NK-92 (cell line): ENCODE measurements around the gene MAP3K4.
"Not testable (repeated sequence)": the region's sequence is repeated elsewhere in the genome, so short reads cannot be mapped to it uniquely, and the experiment has no call there.

Experiments
- DNase-seq: peaks from one replicate; lab custom pipeline; 2025; ENCODE audit not compliant: unreplicated experiment; lab: John Stamatoyannopoulos, UW

The MAP3K4 gene

GRCh38 chr6:161115468-161115867 lies 123.9 kb downstream of the MAP3K4 start:
- no peak for DNase-seq

DNA sequence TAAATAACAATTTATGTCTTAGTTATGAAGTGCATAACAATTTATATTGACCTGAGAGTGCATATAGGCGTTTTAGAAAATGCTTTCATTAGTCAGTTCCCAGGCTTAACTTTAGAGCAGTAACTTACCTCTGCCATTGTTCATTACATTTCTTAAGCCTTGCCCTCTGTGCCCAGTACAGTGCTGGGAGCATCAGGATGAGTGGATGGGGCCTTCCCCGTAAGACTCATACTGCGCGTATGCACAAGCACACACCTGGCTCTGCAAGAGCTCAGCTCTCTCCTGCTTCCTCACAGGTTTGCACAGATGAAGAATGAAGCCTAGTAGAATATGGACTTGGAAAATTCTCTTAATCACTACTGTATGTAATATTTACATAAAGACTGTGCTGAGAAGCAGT lies 125.0 kb downstream of the MAP3K4 start:
- no peak for DNase-seq

DNA sequence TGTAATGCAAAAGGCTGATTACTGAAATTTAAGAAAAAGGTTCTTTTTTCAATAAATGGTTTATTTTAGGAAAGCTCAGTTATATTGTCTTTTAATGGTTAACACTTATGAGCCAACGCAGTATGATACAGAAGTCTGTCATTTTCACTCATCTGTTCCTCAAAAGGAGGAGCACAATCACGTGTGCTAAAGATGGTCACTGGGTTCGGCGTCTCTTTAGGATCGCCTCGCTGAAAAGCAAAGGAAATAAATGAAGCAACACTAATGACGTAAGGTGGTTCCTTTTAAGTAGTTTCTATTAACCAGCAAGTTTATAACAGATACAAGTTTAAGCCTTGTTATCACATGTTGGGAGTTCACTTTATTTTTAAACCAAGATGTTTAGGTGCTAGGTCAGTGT lies 125.7 kb downstream of the MAP3K4 start:
- DNase-seq: no peak

- no peak for DNase-seq
These were observed 126.4 kb downstream of the MAP3K4 start for GRCh38 chr6:161117942-161118341.

DNA sequence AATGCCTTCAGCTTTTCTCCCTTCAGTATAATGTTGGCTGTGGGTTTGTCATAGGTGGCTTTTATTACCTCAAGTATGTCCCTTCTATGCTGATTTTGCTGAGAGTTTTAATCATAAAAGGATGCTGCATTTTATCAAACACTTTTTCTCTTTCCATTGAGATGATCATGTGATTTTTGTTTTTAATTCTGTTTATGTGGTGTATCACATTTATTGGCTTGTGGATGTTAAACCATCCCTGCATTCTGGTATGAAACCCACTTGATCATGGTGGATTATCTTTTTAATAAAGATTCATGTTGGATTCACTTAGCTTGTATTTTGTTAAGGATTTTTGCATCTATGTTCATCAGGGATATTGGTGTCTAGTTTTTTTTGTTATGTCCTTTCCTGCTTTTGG lies 131.8 kb downstream of the MAP3K4 start:
- DNase-seq: not testable (repeated sequence)

- no peak for DNase-seq
These were observed 134.0 kb downstream of the MAP3K4 start for GRCh38 chr6:161125591-161125990.

DNA sequence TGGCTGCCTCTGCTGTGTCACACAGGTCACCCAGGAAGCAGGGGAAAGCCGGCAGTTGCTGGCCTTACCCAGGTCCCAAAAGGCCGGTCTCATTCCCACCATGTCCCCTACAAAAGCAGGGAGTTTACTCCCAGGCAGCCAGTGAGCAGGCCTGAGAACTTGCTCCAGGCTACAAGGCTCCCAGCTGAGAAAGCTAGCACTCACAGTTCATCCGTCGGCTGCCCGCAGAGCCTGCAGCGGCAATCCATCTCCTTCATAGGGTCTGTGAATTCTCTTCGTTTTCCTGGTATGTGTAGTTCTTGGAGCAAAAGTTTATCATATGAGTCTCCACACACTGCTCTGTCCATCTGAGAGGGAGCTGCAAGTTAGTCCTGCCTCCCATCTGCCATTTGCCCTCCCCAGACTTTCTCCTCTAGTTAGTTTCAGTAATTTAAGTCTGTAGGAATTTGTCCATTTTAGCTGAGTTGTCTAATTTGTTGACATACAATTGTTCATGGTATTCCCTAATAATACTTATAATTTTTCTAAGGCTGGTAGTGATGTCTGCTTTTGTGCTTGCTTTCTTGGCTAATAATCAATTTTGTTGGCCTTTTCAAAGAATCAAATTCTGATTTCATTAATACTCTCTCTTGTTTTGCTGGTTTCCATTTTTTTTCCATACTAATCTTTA lies 135.6 kb downstream of the MAP3K4 start:
- DNase-seq: no peak

DNA sequence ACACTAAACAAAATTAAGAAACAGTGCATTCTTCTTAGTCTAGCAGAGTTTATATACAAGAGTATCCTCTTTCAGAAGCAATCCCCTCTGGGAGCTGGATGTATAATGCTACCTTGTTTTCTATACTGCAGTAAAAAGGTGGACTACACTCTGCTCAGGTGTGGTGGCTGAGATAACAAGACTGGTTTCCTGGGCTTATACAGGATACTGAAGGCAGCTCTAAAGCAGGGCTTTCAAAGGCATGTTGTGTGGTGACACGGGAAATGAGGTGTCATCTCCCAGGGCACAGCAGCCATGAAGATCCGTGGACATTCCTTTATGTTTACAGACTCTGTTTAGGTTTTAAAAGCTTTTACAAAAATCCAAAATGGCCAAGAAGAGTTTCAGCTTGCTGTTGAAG lies 136.7 kb downstream of the MAP3K4 start:
- DNase-seq: no peak

GRCh38 chr6:161128680-161129196 lies 137.2 kb downstream of the MAP3K4 start:
- DNase-seq: no peak

DNA sequence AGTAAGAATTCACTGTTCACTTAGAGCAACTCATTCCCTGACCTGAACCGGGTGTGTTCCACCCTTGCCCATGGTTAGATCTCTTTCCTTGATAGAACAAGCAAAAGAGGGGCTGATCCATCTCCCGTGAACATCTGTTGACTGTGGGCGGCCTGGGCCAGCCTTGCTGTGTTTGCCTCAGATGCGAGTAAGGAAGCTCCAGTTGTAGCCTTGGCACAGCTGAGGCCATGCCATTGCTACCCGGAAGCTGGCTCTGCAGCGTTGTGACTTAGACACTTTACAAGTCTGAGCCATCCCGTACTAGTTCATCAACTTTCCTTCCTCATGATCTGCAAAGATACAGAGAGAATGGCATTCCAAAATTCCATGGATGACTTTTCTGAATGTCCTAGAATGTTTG lies 139.0 kb downstream of the MAP3K4 start:
- no peak for DNase-seq

DNA sequence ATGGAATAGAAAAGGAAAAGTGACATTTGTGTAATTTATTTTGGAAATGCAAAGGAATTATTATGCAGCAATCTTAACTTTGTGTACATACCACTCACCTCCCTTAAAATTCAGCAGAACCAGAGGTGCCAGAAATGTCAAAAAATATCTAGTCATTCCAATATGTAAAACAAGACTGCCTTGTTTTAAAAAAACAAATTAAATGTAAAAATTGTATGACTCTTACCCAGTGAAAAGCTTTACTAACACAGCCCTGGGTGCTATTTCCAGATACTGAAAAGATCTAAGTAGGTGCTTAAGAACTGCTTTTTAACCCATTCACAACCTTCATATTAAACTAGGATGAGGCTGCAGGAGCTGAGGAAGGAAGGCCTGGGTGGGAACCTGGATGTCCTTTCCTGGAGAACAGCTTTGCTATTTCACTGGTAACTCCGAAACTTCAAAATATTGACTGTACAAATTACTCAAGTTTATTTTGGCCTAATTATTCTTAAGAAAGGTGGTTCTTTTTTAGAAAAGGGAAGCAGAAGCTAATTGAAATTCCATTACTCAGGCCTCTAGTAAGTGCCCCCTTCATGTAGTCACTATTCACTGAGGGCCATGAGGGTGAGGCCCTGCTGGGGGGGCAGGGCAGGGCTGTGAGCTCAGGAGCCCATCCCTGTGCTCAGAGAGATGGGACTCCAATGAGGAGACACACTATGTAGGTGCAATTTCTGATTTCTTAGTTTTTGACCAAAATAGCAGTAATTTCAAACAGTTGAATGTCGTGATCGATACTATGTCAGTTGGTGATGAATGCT lies 139.6 kb downstream of the MAP3K4 start:
- DNase-seq: no peak

GRCh38 chr6:161132384-161132783 lies 140.8 kb downstream of the MAP3K4 start:
- DNase-seq: no peak

- no peak for DNase-seq
These were observed 142.4 kb downstream of the MAP3K4 start for GRCh38 chr6:161133963-161134362.

DNA sequence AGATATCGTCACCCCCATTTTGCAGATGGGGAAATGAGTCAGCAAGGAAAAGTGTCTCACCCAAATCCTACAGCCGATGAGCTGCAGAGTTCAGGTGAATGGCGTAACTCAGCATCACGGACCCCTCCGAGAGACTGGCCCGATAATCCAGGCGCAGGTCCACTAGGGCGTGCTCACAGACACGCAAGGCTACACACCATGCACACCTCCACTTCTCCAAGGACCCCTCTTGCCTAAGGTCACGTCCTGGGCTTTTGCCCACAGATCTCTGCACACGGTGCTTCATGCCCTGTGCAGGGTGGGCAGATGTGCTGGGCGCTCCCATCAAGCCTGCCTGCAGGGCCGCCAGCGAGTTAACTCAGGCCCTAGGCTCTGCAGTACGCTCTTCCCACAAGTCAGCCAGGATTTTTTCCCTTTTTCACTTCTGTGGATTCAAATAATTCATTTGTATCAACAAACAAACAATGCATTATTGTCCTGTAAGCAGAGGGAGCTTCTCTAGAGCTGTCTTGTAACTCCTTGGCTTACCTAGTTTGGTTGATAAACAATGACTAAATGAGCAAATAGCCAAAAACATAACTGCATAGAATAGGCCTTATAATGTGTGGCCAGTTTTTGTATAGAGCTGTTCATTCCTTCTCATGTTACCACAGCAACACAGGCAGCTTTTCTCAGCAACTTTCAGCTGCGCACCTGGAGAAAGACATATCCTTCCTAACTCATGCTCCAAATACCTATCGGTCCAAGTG lies 143.2 kb downstream of the MAP3K4 start:
- DNase-seq: no peak

GRCh38 chr6:161135695-161136591 lies 144.4 kb downstream of the MAP3K4 start:
- DNase-seq: no peak

GRCh38 chr6:161136655-161137054 lies 145.1 kb downstream of the MAP3K4 start:
- DNase-seq: no peak

DNA sequence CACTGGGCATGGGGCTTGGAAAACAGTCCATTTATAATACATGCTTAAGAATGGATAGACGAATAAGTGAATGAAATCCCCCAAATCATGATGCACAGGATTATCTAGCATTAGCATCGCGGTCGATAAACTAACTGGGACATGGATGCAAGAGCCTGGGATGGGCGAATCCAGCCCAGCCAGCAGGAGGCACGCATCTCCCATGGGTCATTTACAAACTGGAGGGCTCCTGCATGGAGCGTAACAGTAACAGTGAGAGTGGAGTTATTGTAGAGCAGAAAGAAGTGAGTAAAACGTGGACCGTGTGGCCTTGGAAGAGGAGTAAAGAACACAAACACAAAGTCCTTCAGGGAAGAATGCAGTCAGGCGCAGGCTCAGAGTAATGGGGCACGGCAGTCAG lies 145.8 kb downstream of the MAP3K4 start:
- no peak for DNase-seq

GRCh38 chr6:161137839-161138542 lies 146.4 kb downstream of the MAP3K4 start:
- no peak for DNase-seq

GRCh38 chr6:161138543-161139303 lies 147.2 kb downstream of the MAP3K4 start:
- no peak for DNase-seq
